HG03097 (cell line): ENCODE results near the gene ILF3.

Experiments
- ATAC-seq: cut with Tn5 transposase; IDR thresholded peaks from one replicate; pipeline ENCODE4 v1.9.1; 2021; ENCODE audit not compliant: unreplicated experiment, low FRiP score

The ILF3 gene

DNA sequence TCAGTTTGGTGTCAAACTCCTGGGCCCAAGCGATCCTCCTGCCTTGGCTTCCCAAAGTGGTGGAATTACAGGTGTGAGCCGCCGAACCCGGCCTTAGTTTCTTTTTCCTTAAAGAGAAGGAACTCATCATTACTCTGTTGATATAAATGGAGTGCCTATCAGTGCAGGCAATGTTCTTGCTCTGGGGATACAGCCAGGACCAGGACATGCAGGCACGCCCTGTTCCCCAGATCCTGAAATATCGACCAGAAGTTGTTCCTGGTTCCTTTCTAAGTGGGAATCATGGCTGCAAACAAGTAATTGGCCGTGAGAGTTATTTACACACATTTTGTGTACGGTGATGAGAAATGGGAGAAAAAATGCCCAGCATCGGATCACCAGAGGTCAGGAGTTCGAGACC lies 72.1 kb downstream of the ILF3 start:
- ATAC-seq, result no peak

DNA sequence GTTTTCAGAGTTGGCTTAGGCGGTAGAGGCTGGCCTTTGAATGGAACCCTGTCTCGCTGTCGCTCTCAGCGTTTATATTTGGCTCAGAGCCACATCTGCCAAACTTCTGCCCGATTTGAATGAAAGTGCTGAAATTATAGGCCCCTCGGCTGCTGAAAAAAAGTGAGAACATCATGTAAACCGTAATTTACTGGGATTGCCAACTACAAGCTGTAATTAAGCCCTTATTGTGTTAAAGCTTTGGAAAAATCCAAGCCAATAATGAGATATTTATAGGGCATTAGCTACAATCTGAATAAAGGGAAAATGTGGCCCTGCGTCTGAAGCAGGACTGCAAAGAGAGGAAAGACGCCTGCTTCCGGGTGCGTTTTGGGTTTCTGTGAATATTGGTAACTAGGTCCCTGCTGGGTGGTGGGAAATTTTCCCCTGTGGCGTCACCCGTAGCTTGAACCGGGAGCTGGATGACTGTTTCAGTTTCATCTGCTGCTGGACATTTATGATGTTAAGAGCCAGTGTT lies 73.6 kb downstream of the ILF3 start:
- no peak for ATAC-seq

DNA sequence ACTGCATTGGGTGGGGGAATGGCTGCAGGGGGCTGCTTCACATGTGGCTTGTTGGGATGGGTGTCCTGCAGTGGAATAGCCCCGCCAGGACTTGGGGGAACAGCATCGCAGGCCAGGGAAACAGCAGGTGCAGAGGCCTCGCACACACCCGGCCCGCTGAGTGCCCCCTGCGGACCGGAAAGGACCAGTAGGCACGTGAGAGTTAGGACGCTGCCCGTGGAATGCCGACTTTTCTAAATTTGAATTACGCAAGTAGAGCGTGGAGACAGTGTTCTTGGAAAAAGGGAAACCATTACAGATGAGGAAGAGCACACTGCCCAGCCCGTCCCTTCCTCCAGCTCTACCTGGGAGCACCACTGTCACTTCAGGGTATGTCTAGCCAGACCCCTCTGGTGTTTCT lies 75.3 kb downstream of the ILF3 start:
- ATAC-seq, result no peak

DNA sequence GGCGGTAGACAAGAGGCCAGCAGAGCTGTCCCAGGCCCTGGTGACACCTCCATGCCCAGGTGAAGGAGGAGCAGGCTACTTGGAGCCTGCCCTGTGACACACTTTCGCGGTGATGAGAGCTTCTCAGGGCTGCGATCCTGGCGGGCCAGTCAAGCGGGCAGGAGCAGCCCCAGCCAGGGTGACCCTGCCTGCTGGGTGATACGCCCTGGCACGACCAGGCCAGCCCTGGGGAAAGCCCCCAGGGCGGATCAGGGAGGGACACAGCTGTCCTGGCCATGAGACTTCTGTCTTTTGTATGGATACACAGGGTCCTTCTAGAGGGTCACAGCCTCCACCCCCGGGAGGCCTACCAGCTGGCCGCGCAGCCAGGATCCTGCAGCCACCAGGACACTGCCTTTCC lies 76.8 kb downstream of the ILF3 start:
- no peak for ATAC-seq

DNA sequence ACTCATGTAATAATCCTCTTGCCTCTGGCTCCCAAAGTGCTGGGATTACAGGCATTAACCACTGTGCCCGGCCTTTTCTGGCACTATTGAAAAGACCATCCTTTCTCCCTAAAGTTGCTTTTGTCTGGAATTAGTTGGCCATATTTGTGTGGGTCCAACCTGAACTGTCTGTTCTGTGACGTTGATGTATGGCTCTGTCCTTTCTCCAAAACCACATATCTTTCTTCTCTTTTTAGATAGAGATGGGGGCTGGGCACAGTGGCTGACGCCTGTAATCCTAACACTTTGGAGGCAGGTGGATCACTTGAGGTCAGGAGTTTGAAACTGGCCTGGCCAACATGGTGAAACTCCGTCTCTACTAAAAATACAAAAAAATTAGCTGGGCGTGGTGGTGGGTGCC lies 81.6 kb downstream of the ILF3 start:
- no peak for ATAC-seq

DNA sequence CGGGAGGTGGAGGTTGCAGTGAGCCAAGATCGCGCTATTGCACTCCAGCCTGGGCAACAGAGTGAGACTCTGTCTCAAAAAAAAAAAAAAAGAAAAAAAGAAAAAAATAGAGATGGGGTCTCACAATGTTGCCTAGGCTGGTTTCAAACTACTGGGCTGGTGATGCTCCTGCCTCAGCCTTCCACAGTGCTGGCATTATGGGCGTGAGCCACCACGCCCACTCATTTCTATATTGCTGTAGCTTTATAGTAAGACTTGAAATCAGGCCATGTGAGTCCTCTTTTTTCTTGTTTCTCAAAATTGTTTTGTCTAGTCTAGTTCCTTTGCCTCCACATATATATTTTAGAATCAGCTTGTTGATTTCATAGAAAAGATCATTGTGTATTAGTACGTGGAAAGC lies 82.0 kb downstream of the ILF3 start:
- ATAC-seq, result no peak

DNA sequence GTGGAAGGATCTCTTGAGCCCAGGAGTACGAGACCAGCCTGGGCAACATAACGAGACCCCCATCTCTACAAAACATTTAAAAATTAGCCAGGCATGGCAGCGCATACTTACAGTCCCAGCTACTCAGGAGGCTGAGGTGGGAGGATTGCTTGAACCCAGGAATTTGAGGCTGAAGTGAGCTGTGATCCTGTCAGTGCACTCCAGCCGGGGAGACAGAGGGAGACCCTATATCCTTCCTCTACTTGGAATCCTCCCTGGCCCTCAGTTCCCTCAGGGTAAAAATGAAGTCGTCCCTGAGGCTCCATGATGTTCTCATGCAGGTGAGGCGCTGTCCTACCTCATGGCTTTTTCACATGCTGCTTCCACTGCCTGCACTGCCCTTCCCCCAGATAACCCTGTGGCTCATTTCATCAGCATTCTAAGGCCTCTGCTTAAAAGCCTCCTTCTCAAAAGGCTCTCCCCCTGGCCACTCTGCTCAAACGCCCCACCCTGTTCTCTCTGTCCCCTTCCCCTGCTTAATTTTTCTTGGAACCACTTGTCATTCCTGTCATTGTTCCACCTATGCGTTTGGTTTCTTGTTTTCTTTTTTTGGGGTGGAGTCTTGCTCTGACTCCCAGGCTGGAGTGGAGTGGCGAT lies 82.9 kb downstream of the ILF3 start:
- no peak for ATAC-seq

DNA sequence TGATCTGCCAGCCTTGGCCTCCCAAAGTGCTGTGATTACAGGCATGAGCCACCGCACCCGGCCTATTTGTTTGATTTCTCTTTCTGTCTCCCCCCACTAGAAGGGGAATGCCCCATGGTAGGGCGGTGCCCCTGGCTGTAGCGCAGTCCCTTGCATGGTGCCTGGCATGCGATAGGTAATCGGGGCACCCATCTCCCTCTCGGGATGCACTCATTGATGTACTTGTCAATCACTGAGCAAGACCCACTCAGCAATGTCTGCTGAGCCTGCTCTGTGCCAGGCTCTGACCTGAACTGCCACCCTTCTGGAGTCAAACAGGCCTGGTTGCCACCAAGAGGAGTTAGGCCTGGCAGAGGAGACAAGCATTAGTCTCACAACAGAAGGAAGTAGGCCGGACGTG lies 83.6 kb downstream of the ILF3 start:
- no peak for ATAC-seq

DNA sequence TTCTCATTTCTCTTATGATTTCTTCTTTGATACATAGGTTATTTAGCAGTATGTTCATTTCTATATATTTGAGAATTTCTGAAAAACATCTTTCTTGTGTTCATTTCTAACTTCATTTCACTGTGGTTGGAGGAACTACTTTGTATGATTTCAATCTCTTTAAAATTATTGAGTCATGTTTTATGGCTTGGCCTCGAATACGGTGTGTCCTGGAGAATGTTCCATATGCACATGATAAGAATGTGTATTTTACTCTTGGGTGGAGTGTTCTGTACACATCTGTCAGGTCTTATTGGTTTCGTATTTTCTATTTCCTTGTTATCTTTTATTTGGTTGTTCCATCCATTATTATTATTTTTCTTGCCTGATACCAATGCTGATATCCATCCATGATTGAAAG lies 86.7 kb downstream of the ILF3 start:
- ATAC-seq, result no peak
